ENCODE results near the gene KDM2A. TPM values are rescaled to one million over a fixed set of nuclear protein-coding genes. Genes with fewer than 3 reads are reported as not detected.

Gene KDM2A
- total and polyA plus RNA-seq, 4 donors: 30.6 to 102 (median 63.2) TPM

DNA sequence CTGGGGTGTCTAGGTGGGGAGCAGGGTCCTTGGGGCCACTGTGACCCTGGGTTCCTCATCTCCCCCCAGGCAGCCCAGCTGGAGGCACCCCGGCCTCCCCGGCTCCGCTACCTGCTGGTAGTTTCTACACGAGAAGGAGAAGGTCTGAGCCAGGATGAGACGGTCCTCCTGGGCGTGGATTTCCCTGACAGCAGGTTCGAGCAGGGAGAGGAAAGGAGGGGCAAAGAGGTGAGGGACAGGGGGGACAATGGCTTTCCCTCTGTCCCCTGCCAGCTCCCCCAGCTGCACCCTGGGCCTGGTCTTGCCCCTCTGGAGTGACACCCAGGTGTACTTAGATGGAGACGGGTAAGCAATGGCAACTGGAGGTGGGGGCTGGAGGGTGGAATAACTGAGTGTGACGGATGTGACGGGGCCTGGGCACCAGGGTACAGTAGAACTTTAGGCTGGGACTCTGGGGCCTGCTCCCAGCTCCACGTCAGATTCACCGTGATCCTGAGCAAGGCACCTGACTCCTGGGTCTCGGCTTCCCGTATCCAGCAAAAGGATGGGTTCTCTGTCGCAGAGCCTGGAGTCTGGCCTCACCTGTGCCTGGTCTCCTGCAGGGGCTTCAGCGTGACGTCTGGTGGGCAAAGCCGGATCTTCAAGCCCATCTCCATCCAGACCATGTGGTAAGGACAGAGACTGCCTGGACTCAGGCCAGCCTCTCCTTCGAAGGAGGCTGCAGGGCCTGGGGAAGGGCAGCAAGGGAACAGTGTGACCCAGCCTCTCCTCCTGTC is 187.9 kb downstream of the KDM2A start:
- no peak for ATAC-seq (ENCODE audit: insufficient read depth, low FRiP score)
- no peaks in the 10 kb centered on the region for H3K27me3 ChIP-seq (ENCODE audit: control insufficient read depth in 3 of 3, insufficient read depth in 3 of 3, low read length in 2 of 3)
- H3K27ac ChIP-seq (ENCODE audit: low read depth in 1 of 2, low read length in 1 of 2): no peak overlapping the region
- H3K36me3 ChIP-seq (ENCODE audit: control insufficient read depth in 4 of 4, insufficient read depth in 4 of 4, low read length in 4 of 4): peaks cover 0 to 39% (median 8%) of the 10 kb centered on the region in 4 donors
- H3K4me3 ChIP-seq: no peak overlapping the region
- no peak for DNase-seq
- H3K9ac ChIP-seq (ENCODE audit: insufficient read depth in 1 of 2, low read length in 2 of 2): no peak overlapping the region
- peaks cover 0 to 22% (median 7%) of the 10 kb centered on the region in 5 donors for H3K4me1 ChIP-seq (ENCODE audit: control insufficient read depth in 5 of 5, insufficient read depth in 5 of 5, low read length in 5 of 5)
- WGBS, 2 donors: 92 to 94% methylated on average over 19 of the region's 19 CpGs
- no peaks in the 10 kb centered on the region for H3K9me3 ChIP-seq (ENCODE audit: control insufficient read depth in 4 of 4, insufficient read depth in 3 of 4, low read length in 3 of 4)
- TF ChIP-seq, protein P1, sequence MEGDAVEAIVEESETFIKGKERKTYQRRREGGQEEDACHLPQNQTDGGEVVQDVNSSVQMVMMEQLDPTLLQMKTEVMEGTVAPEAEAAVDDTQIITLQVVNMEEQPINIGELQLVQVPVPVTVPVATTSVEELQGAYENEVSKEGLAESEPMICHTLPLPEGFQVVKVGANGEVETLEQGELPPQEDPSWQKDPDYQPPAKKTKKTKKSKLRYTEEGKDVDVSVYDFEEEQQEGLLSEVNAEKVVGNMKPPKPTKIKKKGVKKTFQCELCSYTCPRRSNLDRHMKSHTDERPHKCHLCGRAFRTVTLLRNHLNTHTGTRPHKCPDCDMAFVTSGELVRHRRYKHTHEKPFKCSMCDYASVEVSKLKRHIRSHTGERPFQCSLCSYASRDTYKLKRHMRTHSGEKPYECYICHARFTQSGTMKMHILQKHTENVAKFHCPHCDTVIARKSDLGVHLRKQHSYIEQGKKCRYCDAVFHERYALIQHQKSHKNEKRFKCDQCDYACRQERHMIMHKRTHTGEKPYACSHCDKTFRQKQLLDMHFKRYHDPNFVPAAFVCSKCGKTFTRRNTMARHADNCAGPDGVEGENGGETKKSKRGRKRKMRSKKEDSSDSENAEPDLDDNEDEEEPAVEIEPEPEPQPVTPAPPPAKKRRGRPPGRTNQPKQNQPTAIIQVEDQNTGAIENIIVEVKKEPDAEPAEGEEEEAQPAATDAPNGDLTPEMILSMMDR (IDR thresholded peaks at IDR 0.05; ENCODE audit: control extremely low read depth, extremely low read depth): no peak

DNA sequence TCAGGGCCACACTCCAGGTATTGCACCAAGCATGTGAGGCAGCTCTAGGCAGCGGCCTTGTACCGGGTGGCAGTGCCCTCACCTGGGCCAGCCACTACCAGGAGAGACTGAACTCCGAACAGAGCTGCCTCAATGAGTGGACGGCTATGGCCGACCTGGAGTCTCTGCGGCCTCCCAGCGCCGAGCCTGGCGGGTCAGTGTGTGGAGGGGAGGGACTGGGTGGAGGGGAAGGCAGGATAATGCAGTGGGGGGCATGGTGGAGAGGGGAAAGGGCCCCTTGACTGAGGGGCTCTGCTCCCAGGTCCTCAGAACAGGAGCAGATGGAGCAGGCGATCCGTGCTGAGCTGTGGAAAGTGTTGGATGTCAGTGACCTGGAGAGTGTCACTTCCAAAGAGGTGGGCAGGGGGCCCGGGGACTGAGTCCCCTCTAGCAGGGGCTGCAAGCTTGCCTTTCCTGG is 188.5 kb downstream of the KDM2A start:
- TF ChIP-seq, protein P1 (IDR thresholded peaks at IDR 0.05; ENCODE audit: control extremely low read depth, extremely low read depth): no peak
- DNase-seq: no peak
- H3K36me3 ChIP-seq (ENCODE audit: control insufficient read depth in 4 of 4, insufficient read depth in 4 of 4, low read length in 4 of 4): peaks cover 0 to 39% (median 8%) of the 10 kb centered on the region in 4 donors

More for the DNA sequence above, 188.5 kb downstream of the KDM2A start:
- WGBS, 2 donors: 88 to 94% methylated on average over 12 of the region's 12 CpGs
- no peak overlapping the region for H3K4me3 ChIP-seq
- ATAC-seq (ENCODE audit: insufficient read depth, low FRiP score): no peak
- no peaks in the 10 kb centered on the region for H3K9me3 ChIP-seq (ENCODE audit: control insufficient read depth in 4 of 4, insufficient read depth in 3 of 4, low read length in 3 of 4)
- H3K27me3 ChIP-seq (ENCODE audit: control insufficient read depth in 3 of 3, insufficient read depth in 3 of 3, low read length in 2 of 3): no peaks in the 10 kb centered on the region
- no peak overlapping the region for H3K9ac ChIP-seq (ENCODE audit: insufficient read depth in 1 of 2, low read length in 2 of 2)
- no peak overlapping the region for H3K27ac ChIP-seq (ENCODE audit: low read depth in 1 of 2, low read length in 1 of 2)
- peaks cover 0 to 16% (median 7%) of the 10 kb centered on the region in 5 donors for H3K4me1 ChIP-seq (ENCODE audit: control insufficient read depth in 5 of 5, insufficient read depth in 5 of 5, low read length in 5 of 5)

Other genes with a start within 250 kb of the KDM2A start
- gene PC, start 160.9 kb upstream of the KDM2A start, total RNA-seq: 10 to 100 TPM in 1 of 2 donors, 1 to 10 TPM in 1; 5.5 to 32.5 TPM
- 10 to 100 TPM; 10.3 to 13.6 TPM for gene PC, start 160.9 kb upstream of the KDM2A start, polyA plus RNA-seq
- gene C11orf86, start 144.0 kb upstream of the KDM2A start, total RNA-seq: not detected
- gene C11orf86, start 144.0 kb upstream of the KDM2A start, polyA plus RNA-seq: not detected
- under 1 TPM in 1 of 2 donors, not detected in 1; 0.25 TPM for gene SYT12, start 96.1 kb upstream of the KDM2A start, total RNA-seq
- under 1 TPM; 0.12 to 0.17 TPM for gene SYT12, start 96.1 kb upstream of the KDM2A start, polyA plus RNA-seq
- gene RHOD, start 62.4 kb upstream of the KDM2A start, total RNA-seq: 10 to 100 TPM in 1 of 2 donors, 1 to 10 TPM in 1; 7.3 to 17.5 TPM
- gene RHOD, start 62.4 kb upstream of the KDM2A start, polyA plus RNA-seq: 10 to 100 TPM; 15.4 to 39.3 TPM
- 10 to 100 TPM; 37.1 to 99.8 TPM for gene GRK2, start 147.2 kb downstream of the KDM2A start, total RNA-seq
- 100 to 1,000 TPM in 1 of 2 donors, 10 to 100 TPM in 1; 95.2 to 130 TPM for gene GRK2, start 147.2 kb downstream of the KDM2A start, polyA plus RNA-seq
- 10 to 100 TPM; 35.9 to 86.2 TPM for gene ANKRD13D, start 170.0 kb downstream of the KDM2A start, total RNA-seq
- 10 to 100 TPM; 55.8 to 65.3 TPM for gene ANKRD13D, start 170.0 kb downstream of the KDM2A start, polyA plus RNA-seq
- gene SSH3, start 184.3 kb downstream of the KDM2A start, total RNA-seq: 10 to 100 TPM; 31.4 to 42.7 TPM
- 10 to 100 TPM; 19.0 to 23.0 TPM for gene SSH3, start 184.3 kb downstream of the KDM2A start, polyA plus RNA-seq
- 10 to 100 TPM; 27.4 to 99.6 TPM for gene POLD4, start 234.3 kb downstream of the KDM2A start, total RNA-seq
- gene POLD4, start 234.3 kb downstream of the KDM2A start, polyA plus RNA-seq: 100 to 1,000 TPM; 103 to 183 TPM